HG02571 (cell line): ENCODE results near the gene GATA5.

Experiments used
- ATAC-seq: cut with Tn5 transposase; IDR thresholded peaks from one replicate; pipeline ENCODE4 v1.9.1; 2021; ENCODE audit warnings: mild to moderate bottlenecking, moderate library complexity; ENCODE audit not compliant: unreplicated experiment

GATA5 gene

GRCh38 chr20:62475772-62476055, at the start of gene GATA5:
Gene GATA5 (minus strand): TSS chr20:62475995. CDS start chr20:62475521, 474 bp downstream.
- ATAC-seq, result no peak

GRCh38 chr20:62525014-62525413, 49.2 kb upstream of the GATA5 start:
- ATAC-seq, result no peak

DNA sequence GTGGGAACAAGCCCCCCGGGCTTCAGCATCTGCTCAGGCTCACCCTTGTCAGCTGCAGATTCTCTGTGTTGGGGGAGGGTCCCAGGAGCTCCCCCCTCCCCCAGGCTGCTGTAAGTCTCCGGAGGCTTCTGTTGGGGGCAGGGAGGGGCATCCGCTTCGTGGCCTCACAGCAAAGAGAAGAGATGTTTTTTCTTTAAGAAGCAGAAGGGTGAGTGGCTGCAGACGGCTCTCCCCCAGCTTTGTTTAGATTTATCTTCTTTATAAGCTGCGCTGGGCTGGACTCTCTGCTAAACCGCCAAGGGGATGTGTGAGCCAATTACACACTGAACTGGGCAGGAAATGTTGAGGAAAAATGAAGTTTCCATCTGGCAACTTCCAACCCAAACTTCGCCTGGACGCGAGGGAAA, 48.7 kb upstream of the GATA5 start:
- ATAC-seq, result no peak

GRCh38 chr20:62523473-62524203, 47.8 kb upstream of the GATA5 start:
- ATAC-seq, result no peak

GRCh38 chr20:62522748-62523396, 47.1 kb upstream of the GATA5 start:
- no peak for ATAC-seq

DNA sequence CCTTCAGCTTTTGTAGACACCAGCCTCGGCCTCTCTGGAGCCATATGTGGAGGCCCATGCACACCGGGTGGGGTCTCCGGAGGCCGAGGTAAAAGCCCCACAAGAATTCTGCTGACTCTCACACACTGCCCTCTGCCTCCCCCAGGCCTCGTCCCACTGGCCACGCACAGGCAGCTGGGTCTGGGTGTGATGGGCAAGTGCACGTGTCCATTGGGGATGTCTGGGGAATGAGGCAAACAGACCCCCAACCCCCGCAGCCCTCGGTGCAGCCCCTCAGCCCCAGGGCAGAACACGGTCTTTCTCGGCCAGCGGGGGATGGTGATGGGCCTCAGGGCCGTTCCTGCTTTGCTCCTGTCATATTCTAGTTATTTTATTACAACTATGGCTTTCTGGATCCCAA, 44.0 kb upstream of the GATA5 start:
- no peak for ATAC-seq

- no peak for ATAC-seq
These were observed 43.1 kb upstream of the GATA5 start for GRCh38 chr20:62518911-62519310.

GRCh38 chr20:62517901-62518610, 42.3 kb upstream of the GATA5 start:
- ATAC-seq, result no peak

DNA sequence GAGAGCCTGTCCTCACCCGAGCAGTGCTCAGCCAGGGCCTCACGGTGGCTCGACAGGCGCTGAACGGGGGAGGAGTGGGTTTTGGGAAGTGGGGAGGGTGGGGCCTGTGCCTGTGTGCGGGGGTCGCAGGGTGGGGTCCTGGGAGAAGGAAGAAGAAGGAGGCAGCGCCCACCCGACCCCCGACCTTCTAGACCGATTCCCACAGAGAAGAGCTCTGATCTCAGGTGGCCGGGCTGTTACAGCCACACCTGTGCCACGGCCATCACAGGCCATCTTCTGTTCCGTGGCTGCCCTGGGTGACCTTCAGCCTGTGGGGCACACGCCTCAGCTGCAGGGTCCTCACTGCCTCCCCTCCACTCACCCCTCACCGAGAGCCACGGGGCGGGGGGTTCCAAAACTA, 41.4 kb upstream of the GATA5 start:
- ATAC-seq, result no peak

- ATAC-seq, result no peak
These were observed 40.5 kb upstream of the GATA5 start for GRCh38 chr20:62516338-62516737.

DNA sequence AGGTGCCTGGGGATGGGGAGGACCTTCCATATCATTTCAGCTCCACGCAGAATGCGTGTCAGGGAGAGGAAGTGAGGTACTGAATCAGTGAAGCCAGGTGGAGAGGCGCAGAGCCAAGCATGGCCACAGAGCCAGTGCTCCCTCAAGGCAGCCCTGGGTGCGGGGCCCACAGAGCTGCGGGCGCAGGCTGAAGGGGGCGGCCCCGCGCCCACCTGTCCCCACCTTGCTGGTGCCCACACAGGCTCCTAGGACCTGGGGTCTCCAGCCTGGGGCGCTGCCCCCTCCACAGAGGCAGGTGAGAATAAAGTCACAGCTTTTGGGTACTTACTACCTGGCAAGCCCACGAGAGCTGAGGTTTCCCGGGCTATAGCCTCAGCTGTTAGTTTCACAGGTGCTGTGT, 40.0 kb upstream of the GATA5 start:
- no peak for ATAC-seq

- ATAC-seq, result no peak
These were observed 39.5 kb upstream of the GATA5 start for GRCh38 chr20:62515280-62515679.

GRCh38 chr20:62513991-62514390, 38.2 kb upstream of the GATA5 start:
- no peak for ATAC-seq

DNA sequence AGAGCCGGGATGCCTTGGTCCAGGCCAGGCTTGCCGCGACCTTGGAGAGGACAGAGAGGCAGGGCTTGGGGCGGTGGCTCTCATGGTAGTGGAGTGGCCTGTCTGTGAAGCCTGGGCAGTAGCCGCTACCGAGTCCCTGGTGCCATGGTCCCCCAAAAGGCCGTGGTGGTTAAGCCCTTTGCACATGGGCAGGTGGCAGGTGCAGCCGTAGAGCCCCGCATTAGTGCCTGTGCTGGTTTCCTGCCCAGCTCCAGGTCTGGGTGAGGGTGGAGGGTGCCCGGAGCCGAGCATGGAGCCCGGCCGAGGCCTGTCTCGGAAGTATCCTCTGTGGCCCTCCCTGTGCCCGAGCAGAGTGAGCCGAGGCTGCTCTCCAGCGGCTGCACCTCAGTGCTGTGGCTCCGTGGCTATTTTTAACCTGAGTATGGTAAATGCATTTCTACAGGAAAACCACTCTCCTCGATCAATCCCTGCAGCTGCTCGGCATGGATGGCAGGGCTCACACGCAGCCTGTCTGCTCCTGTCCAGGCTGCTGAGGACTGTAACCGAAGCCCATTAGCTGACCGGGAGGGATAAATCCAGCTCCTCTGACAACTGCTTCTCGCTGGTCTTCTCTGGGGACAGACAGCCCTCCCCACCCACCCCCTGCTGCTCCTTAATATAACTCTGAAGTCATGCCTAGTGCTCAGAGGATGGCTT, 36.3 kb upstream of the GATA5 start:
- ATAC-seq, result no peak

DNA sequence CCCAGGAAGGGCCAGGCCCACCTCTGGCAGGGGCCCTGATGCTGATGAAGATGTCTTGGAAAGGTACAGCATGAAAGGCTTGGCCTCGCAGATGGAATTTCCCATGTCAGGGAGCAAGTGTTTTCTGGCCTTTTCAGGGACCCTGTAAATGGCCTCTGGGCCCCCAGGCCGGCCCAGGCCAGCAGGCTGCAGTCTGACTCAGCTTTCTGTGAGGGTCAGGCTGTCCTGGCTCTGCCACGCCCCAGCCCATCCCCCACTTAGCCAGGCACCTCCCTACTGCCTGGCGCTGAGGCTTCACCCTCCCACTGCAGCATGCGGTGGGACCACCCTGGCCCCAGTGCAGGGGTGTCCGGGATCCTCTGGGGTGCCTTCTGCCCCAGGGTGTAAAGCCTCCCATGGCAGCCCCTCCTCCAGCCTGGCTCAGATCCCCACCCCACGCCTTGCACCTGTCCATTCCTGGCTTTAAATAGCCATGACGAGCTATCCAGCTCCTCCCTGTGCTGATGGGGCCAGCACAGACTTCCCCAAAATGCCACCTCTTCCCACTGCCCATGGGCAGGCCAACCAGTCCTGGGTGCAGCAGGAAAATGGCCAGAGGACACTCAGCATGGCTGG, 35.6 kb upstream of the GATA5 start:
- no peak for ATAC-seq

DNA sequence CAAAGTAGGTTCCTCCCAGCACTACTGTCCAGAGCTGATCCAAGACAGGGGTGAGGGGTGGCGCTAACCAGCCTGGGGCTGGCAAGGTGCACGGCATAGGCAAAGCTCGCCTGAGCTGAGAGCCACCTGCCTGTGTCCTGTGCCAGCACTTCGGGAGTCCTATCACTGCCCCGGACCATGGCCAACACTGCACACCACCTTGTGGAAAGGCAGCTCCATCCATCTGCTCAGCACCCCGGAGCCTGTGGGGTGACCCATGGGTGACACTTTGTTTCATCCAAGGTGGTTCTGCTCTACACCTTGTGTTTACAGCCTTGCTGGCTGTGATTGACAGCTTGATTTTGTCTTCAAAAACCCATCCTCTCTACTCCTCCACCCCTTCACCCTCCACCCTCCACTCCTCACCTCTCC, 32.9 kb upstream of the GATA5 start:
- ATAC-seq, result no peak

GRCh38 chr20:62507991-62508640, 32.3 kb upstream of the GATA5 start:
- ATAC-seq, result no peak

DNA sequence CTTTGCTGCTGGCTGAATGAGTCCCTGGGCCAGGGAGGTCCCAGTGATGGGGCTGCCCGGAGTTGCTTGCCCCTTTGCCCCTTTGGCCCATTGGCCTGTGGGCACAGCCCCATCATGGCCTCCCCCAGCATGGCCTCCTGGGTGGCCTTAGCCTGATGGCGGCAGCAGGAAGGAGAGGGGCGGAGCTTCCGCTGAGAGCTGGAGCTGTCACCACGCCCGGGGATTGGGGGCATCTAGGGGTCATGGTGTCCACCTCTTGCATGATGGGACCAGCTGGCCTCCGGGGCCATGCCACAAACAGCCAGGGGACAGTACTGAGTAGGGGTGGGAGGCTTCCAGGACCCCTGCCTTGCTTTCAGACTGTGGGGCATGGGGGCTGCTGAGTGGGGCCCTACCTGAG, 31.5 kb upstream of the GATA5 start:
- ATAC-seq, result no peak

DNA sequence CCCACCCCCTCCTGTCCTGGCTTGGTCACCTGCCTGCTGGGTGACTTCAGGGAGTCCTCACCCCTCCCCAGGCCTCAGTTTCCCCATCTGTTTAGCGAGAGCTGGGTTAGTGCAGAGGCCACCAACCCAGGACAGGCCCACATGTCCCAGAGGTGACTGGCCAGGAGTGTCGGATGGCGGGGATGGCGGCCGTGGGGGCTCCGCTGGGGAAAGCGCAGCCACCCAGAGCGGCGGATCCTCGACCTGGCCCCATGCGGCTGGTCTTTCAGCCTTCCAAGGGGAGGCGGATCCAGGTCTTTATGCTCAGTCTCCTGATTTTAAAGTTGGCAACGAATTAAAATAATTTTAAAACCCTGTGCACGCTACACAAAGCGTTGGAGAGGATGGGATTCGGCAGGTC, 31.0 kb upstream of the GATA5 start:
- ATAC-seq, result no peak

GRCh38 chr20:62506087-62506486, 30.3 kb upstream of the GATA5 start:
- ATAC-seq, result no peak
